ENCODE results near the gene CLDN3. TPM values are rescaled to one million over a fixed set of nuclear protein-coding genes. Genes with fewer than 3 reads are reported as not detected.

CLDN3 gene
- total and polyA plus RNA-seq, 2 donors (not counting 1 experiment from before 2014, with no cell fraction given): not detected

DNA sequence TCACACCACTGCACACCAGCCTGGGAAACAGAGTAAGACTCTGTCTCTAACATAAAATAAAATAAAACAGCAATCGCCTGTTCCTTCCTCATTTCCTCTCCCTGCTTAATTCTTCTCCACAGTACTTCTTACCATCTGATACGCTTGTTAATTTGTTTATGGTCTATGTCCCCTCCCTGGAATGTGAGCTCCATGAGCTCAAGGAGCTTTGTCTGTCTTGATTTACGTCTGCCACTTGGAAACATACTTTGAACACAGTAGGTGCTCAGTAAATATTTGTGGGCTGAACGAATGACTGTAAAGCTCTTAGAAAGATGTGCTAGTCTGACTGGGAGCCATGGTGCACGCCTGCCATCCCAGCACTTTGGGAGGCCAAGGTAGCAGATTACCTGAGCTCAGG lies 41.5 kb downstream of the CLDN3 start:
- Mint-ChIP-seq H3K27me3 (peaks cover 14% of the 10 kb centered on the region), H3K4me3 (no peak overlapping the region), H3K4me1 (no peaks in the 10 kb centered on the region), H3K9me3 (ENCODE audit: insufficient read depth) (no peaks in the 10 kb centered on the region), H3K27ac (no peak overlapping the region)
- Histone ChIP-seq H3K36me3 (replicated peaks in 1 of 2; ENCODE audit: control extremely low read depth in 1 of 2, control insufficient read depth in 1 of 2, extremely low read depth in 1 of 2, insufficient read depth in 2 of 2, low read length in 1 of 2) (no peaks in the 10 kb centered on the region), H2AFZ (ENCODE audit: insufficient read depth, low read depth, low read length, poor library complexity, severe bottlenecking) (no peak overlapping the region), H3K27me3 (replicated peaks in 1 of 4; ENCODE audit: control extremely low read depth in 1 of 4, control insufficient read depth in 3 of 4, insufficient read depth in 4 of 4, low read length in 3 of 4) (peaks cover 0 to 19% (median 11%) of the 10 kb centered on the region in 4 experiments), H3K79me2 (ENCODE audit: control insufficient read depth, insufficient read depth, low read length) (no peaks in the 10 kb centered on the region), H3K27ac (ENCODE audit: low read length in 2 of 2) (no peak overlapping the region), H3K4me1 (ENCODE audit: control insufficient read depth in 2 of 2, insufficient read depth in 2 of 2, low read length in 2 of 2) (peaks cover 0 to 2% of the 10 kb centered on the region in 2 donors), H4K20me1 (ENCODE audit: control insufficient read depth, insufficient read depth, low read length, poor library complexity, severe bottlenecking) (no peaks in the 10 kb centered on the region), H3K4me3 (ENCODE audit: control extremely low read depth in 1 of 5, extremely low read depth in 1 of 5, insufficient read depth in 1 of 5, low read depth in 2 of 5, low read length in 4 of 5) (no peak overlapping the region), H3K9me3 (ENCODE audit: control extremely low read depth in 1 of 3, control insufficient read depth in 2 of 3, insufficient read depth in 1 of 3, low read length in 2 of 3) (no peaks in the 10 kb centered on the region), H3K4me2 (replicated peaks; ENCODE audit: low read depth, low read length, poor library complexity, severe bottlenecking) (no peak overlapping the region), H3K9ac (ENCODE audit: low read length) (no peak overlapping the region)
- CTCF ChIA-PET: interaction anchor here (0.6 to 3.9 kb wide), 5 partner anchors 10 to 170 kb away, joined by 3 to 41 read pairs (median 3); no protein-coding TSS in a partner anchor
- ATAC-seq (ENCODE audit: low read depth): no peak
- TF ChIP-seq EZH2 (IDR thresholded peaks at IDR 0.05; ENCODE audit: borderline replicate concordance, insufficient read depth, low read depth, low read length, poor library complexity, severe bottlenecking): no peak
- TF ChIP-seq, protein P1, sequence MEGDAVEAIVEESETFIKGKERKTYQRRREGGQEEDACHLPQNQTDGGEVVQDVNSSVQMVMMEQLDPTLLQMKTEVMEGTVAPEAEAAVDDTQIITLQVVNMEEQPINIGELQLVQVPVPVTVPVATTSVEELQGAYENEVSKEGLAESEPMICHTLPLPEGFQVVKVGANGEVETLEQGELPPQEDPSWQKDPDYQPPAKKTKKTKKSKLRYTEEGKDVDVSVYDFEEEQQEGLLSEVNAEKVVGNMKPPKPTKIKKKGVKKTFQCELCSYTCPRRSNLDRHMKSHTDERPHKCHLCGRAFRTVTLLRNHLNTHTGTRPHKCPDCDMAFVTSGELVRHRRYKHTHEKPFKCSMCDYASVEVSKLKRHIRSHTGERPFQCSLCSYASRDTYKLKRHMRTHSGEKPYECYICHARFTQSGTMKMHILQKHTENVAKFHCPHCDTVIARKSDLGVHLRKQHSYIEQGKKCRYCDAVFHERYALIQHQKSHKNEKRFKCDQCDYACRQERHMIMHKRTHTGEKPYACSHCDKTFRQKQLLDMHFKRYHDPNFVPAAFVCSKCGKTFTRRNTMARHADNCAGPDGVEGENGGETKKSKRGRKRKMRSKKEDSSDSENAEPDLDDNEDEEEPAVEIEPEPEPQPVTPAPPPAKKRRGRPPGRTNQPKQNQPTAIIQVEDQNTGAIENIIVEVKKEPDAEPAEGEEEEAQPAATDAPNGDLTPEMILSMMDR (IDR thresholded peaks at IDR 0.05): no peak
- 73% methylated on average over 5 of the region's 5 CpGs for WGBS (ENCODE audit: insufficient coverage)
- no peak for DNase-seq
- POLR2A ChIA-PET: no interaction called here
- intact Hi-C loops (cut with micrococcal nuclease): no loop called here

- no peaks in the 10 kb centered on the region for H3K9me3 ChIP-seq (ENCODE audit: control extremely low read depth in 1 of 3, control insufficient read depth in 2 of 3, insufficient read depth in 1 of 3, low read length in 2 of 3)
- no peaks in the 10 kb centered on the region for H3K79me2 ChIP-seq (ENCODE audit: control insufficient read depth, insufficient read depth, low read length)
- TF ChIP-seq, protein P1 (IDR thresholded peaks at IDR 0.05): no peak
- no peak for TF ChIP-seq EZH2 (IDR thresholded peaks at IDR 0.05; ENCODE audit: borderline replicate concordance, insufficient read depth, low read depth, low read length, poor library complexity, severe bottlenecking)
- no peaks in the 10 kb centered on the region for H3K36me3 ChIP-seq (replicated peaks in 1 of 2; ENCODE audit: control extremely low read depth in 1 of 2, control insufficient read depth in 1 of 2, extremely low read depth in 1 of 2, insufficient read depth in 2 of 2, low read length in 1 of 2)
- no peak overlapping the region for H3K27ac Mint-ChIP-seq
- 71% methylated on average over 2 of the region's 3 CpGs for WGBS (ENCODE audit: insufficient coverage)
- H3K27me3 ChIP-seq (replicated peaks in 1 of 4; ENCODE audit: control extremely low read depth in 1 of 4, control insufficient read depth in 3 of 4, insufficient read depth in 4 of 4, low read length in 3 of 4): peaks cover 0 to 19% (median 11%) of the 10 kb centered on the region in 4 experiments
- H3K4me1 ChIP-seq (ENCODE audit: control insufficient read depth in 2 of 2, insufficient read depth in 2 of 2, low read length in 2 of 2): peaks cover 0 to 2% of the 10 kb centered on the region in 2 donors
- CTCF ChIA-PET: interaction anchor here (0.6 to 3.9 kb wide), 4 partner anchors 17 to 170 kb away, joined by 3 to 41 read pairs (median 3); no protein-coding TSS in a partner anchor
- no peak overlapping the region for H3K4me2 ChIP-seq (replicated peaks; ENCODE audit: low read depth, low read length, poor library complexity, severe bottlenecking)
- H4K20me1 ChIP-seq (ENCODE audit: control insufficient read depth, insufficient read depth, low read length, poor library complexity, severe bottlenecking): no peaks in the 10 kb centered on the region
- no peak overlapping the region for H3K9ac ChIP-seq (ENCODE audit: low read length)
- H3K4me1 Mint-ChIP-seq: no peaks in the 10 kb centered on the region
- intact Hi-C loops (cut with micrococcal nuclease): no loop called here
- DNase-seq (no peak), ATAC-seq (ENCODE audit: low read depth) (no peak)
- no peaks in the 10 kb centered on the region for H3K9me3 Mint-ChIP-seq (ENCODE audit: insufficient read depth)
- no peak overlapping the region for H2AFZ ChIP-seq (ENCODE audit: insufficient read depth, low read depth, low read length, poor library complexity, severe bottlenecking)
- no peak overlapping the region for H3K4me3 Mint-ChIP-seq
- H3K4me3 ChIP-seq (ENCODE audit: control extremely low read depth in 1 of 5, extremely low read depth in 1 of 5, insufficient read depth in 1 of 5, low read depth in 2 of 5, low read length in 4 of 5): no peak overlapping the region
- peaks cover 14% of the 10 kb centered on the region for H3K27me3 Mint-ChIP-seq
- POLR2A ChIA-PET: no interaction called here
- no peak overlapping the region for H3K27ac ChIP-seq (ENCODE audit: low read length in 2 of 2)
Measured at GRCh38 chr7:73727952-73728351, 42.1 kb downstream of the CLDN3 start.

Data from B cell (primary cell).